ENCODE data around the gene FBXO2.

FBXO2 gene, protein sequence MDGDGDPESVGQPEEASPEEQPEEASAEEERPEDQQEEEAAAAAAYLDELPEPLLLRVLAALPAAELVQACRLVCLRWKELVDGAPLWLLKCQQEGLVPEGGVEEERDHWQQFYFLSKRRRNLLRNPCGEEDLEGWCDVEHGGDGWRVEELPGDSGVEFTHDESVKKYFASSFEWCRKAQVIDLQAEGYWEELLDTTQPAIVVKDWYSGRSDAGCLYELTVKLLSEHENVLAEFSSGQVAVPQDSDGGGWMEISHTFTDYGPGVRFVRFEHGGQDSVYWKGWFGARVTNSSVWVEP

DNA sequence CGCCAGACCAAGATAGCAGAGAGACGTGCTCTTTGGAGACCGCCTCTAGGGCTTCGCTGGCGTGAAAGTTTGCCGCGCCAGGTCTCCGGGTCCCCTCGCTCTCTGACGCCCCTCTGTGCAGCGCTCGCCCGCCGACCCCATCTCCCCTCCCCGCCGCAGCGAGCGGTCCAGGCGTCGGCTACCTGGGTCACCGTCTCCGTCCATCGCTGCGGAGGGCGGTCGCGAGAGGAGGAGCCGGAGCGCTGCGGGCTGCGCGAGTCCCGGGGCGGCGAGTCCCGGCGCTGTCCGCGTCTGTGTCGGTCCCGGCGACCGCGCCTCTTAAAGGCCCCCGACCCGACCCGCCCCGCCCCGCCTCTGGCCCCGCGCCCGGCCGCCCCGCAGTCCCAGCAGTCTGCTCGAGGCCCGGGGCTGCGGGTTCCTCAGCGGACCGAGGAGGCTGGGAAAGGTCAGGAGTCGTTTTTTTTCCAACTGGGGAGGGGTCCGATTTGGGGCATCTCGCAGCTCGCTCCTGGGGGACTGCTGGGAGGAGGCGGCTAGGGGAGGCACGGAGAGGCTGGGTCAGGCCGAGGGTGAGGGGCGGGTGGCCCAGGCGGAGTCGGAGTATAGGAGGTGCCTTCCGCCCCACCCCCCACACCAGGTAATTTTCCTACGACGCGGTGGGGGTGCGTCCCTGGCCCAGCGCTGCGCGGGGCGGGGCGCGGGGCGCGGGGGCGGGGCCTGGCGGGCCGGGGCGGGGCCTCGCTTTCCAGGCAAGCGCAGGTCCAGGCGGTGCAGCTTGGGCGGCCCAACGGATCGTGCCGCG, at the start of gene FBXO2, which contains the start of gene FBXO44:
Gene FBXO2 (minus strand): TSS at position 293 of the 802 bp plus-strand sequence. CDS start 89 bp downstream, at position 204.
Gene FBXO44 (plus strand): TSS at position 741 of the 802 bp plus-strand sequence. CDS start 959 bp downstream, outside the sequence.
- Histone ChIP-seq H3K27me3 (ENCODE audit: control insufficient read depth, insufficient read depth, low read length) (peaks cover 24% of the 10 kb centered on the region), H3K9ac (ENCODE audit: low read length) (peak within 1 kb of the TSS; percentile 53), H3K4me1 (ENCODE audit: control insufficient read depth, insufficient read depth, low read length) (peaks cover 32% of the 10 kb centered on the region)

GRCh38 chr1:11703357-11704193, 49.3 kb upstream of the FBXO2 start:
- Histone ChIP-seq H3K4me3 (ENCODE audit: low read length) (no peak overlapping the region), H3K27me3 (ENCODE audit: control insufficient read depth, insufficient read depth, low read length) (peaks cover 29% of the 10 kb centered on the region), H3K4me1 (ENCODE audit: control insufficient read depth, insufficient read depth, low read length) (peaks cover 8% of the 10 kb centered on the region), H3K9ac (ENCODE audit: low read length) (no peak overlapping the region), H3K9me3 (ENCODE audit: control insufficient read depth, low read length) (no peaks in the 10 kb centered on the region), H3K36me3 (ENCODE audit: control insufficient read depth, insufficient read depth, low read length) (no peaks in the 10 kb centered on the region)

More for the DNA sequence above, at the start of gene FBXO2, which contains the start of gene FBXO44:
- Histone ChIP-seq H3K36me3 (ENCODE audit: control insufficient read depth, insufficient read depth, low read length) (no peaks in the 10 kb centered on the region), H3K4me3 (ENCODE audit: low read length) (no peak within 1 kb of the TSS), H3K9me3 (ENCODE audit: control insufficient read depth, low read length) (no peaks in the 10 kb centered on the region)

DNA sequence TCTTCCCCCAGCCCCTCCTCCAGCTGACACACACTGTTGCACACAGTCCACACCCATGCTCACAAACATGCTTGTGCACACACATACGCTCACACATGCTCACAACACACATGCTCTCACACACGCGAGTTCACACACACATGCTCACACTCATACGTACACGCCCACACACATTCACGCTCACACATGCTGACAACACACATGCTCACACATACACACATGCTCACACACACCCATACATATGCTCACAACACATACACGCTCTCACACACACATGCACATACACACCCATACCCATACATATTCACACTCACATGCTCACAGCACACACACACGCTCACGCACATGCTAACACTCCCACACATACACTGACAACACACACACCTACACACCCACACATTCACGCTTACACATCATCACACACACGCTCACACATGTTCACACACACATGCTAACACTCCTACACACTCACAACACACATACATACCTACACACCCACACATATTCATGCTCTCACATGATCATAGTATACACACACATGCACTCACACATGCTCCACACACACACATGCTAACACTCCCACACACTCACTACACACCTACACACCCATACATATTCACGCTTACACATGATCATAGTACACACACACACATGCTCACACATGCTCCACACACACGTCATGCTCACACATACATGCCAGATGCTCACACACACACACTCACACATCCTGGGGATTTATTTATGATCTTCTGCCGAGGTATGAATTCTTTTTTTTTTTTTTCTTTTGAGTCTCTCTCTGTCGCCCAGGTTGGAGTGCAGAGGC, 48.0 kb upstream of the FBXO2 start:
- Histone ChIP-seq H3K36me3 (ENCODE audit: control insufficient read depth, insufficient read depth, low read length) (no peaks in the 10 kb centered on the region), H3K9ac (ENCODE audit: low read length) (no peak overlapping the region), H3K4me3 (ENCODE audit: low read length) (no peak overlapping the region), H3K4me1 (ENCODE audit: control insufficient read depth, insufficient read depth, low read length) (no peaks in the 10 kb centered on the region), H3K9me3 (ENCODE audit: control insufficient read depth, low read length) (no peaks in the 10 kb centered on the region), H3K27me3 (ENCODE audit: control insufficient read depth, insufficient read depth, low read length) (peaks cover 29% of the 10 kb centered on the region)

DNA sequence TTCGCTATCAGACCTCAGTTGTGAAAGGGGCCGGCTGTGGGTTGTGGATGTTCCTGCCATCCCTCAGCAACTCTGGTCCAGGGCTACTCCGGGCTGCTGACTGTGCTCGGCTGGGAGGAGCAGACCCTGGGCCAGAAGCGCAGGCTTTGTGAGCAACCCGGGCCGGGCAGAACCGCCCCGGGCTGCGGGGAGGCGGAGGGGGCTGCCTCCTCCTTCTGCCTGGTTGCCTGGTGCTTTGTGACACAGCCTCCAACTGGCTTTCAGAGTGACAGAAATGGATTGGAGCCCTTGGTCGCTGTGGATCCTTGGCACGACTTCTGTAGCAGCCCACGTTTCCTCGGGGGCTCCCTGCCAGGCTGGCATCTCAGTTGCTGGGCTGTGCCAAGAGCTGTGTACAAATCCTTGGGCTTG, 47.3 kb upstream of the FBXO2 start:
- H3K36me3 ChIP-seq (ENCODE audit: control insufficient read depth, insufficient read depth, low read length) = no peaks in the 10 kb centered on the region
- H3K9ac ChIP-seq (ENCODE audit: low read length) = no peak overlapping the region
- H3K4me3 ChIP-seq (ENCODE audit: low read length) = no peak overlapping the region
- no peaks in the 10 kb centered on the region for H3K4me1 ChIP-seq (ENCODE audit: control insufficient read depth, insufficient read depth, low read length)
- peaks cover 29% of the 10 kb centered on the region for H3K27me3 ChIP-seq (ENCODE audit: control insufficient read depth, insufficient read depth, low read length)
- no peaks in the 10 kb centered on the region for H3K9me3 ChIP-seq (ENCODE audit: control insufficient read depth, low read length)

DNA sequence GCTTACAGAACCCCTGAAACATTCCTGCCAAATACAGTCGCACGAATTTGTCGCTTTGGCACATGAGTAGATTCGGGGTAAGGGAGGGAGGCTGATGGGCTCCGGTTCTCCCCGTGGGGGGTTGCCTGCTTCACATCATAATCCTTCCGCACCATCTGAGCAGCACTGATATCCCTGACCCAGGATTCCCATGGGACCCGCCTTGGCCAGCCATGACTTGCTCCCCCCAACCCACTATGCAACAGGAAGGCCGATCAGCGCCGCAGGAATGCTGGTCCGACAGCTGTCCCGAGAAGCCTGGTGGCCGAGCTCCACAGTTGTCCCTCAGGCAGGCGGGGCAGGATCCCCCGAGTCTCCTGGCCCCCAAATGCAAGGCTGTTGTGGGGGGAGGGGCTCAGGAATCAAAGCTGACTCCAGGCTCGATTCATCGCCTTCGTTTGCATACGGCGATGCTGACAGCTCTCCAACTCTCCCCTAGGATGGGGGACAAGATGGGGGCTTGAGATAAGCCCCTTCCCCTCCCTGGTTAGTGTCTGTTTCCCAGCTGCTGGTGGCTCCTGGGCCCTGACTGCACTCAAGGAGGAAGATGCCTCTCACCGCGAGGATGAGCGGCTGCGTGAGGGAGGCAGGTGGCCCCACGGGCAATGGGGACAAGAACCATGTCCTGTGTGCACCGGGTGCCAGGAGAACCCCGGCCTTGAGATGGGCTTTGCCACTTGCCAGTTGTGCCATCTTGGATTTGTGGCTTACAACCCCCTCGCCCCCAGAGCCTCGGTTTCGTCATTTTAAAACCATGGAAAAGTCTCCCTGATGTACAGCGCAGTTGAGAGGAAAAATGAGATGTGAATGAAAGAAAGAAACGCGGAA, 46.6 kb upstream of the FBXO2 start:
- Histone ChIP-seq H3K9me3 (ENCODE audit: control insufficient read depth, low read length) (no peaks in the 10 kb centered on the region), H3K4me1 (ENCODE audit: control insufficient read depth, insufficient read depth, low read length) (no peaks in the 10 kb centered on the region), H3K36me3 (ENCODE audit: control insufficient read depth, insufficient read depth, low read length) (no peaks in the 10 kb centered on the region), H3K27me3 (ENCODE audit: control insufficient read depth, insufficient read depth, low read length) (peaks cover 30% of the 10 kb centered on the region), H3K4me3 (ENCODE audit: low read length) (no peak overlapping the region), H3K9ac (ENCODE audit: low read length) (no peak overlapping the region)

DNA sequence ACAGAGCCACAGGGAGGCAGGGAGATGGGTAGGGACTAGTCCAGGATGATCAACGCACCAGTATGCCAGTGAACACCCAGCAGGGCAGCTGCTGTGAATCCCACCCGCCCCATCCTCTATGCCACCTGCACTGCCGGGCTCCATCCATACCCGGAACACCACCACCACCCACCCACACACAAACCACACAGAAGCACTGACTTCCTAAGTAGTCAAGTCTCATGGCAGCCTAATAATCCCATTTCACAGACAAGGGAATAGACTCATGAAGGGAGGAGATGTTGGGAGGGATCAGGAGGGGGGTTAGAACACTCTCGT, 43.6 kb upstream of the FBXO2 start:
- H3K36me3 ChIP-seq (ENCODE audit: control insufficient read depth, insufficient read depth, low read length) = no peaks in the 10 kb centered on the region
- H3K27me3 ChIP-seq (ENCODE audit: control insufficient read depth, insufficient read depth, low read length) = peaks cover 39% of the 10 kb centered on the region
- H3K9ac ChIP-seq (ENCODE audit: low read length) = no peak overlapping the region
- H3K9me3 ChIP-seq (ENCODE audit: control insufficient read depth, low read length) = no peaks in the 10 kb centered on the region
- H3K4me1 ChIP-seq (ENCODE audit: control insufficient read depth, insufficient read depth, low read length) = no peaks in the 10 kb centered on the region
- no peak overlapping the region for H3K4me3 ChIP-seq (ENCODE audit: low read length)

- Histone ChIP-seq H3K4me1 (ENCODE audit: control insufficient read depth, insufficient read depth, low read length) (no peaks in the 10 kb centered on the region), H3K27me3 (ENCODE audit: control insufficient read depth, insufficient read depth, low read length) (peaks cover 44% of the 10 kb centered on the region), H3K36me3 (ENCODE audit: control insufficient read depth, insufficient read depth, low read length) (no peaks in the 10 kb centered on the region), H3K9me3 (ENCODE audit: control insufficient read depth, low read length) (no peaks in the 10 kb centered on the region), H3K4me3 (ENCODE audit: low read length) (no peak overlapping the region), H3K9ac (ENCODE audit: low read length) (no peak overlapping the region)
Observed at GRCh38 chr1:11697188-11697892, 43.1 kb upstream of the FBXO2 start.

DNA sequence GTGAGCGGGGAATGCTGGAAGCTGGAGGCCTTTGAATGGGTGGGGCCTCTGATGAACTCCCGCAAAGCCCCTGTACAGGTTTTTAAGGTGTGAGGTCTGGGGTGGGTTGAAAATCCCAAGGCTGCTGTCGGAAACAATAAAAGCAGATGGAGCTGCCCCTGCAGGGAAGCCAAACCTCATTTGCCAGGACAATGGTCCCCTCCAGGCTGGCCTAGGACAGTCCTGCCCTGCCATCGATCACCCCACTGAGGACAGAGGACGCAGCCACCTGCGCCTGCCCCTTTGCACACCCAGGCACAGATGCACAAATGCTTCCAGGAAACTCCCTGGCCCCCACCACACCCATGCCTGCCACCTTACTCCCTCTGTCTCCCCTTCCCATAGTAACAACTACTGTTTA, 41.6 kb upstream of the FBXO2 start:
- Histone ChIP-seq H3K9ac (ENCODE audit: low read length) (no peak overlapping the region), H3K36me3 (ENCODE audit: control insufficient read depth, insufficient read depth, low read length) (no peaks in the 10 kb centered on the region), H3K9me3 (ENCODE audit: control insufficient read depth, low read length) (no peaks in the 10 kb centered on the region), H3K27me3 (ENCODE audit: control insufficient read depth, insufficient read depth, low read length) (peaks cover 42% of the 10 kb centered on the region), H3K4me3 (ENCODE audit: low read length) (no peak overlapping the region), H3K4me1 (ENCODE audit: control insufficient read depth, insufficient read depth, low read length) (peaks cover 1% of the 10 kb centered on the region)

DNA sequence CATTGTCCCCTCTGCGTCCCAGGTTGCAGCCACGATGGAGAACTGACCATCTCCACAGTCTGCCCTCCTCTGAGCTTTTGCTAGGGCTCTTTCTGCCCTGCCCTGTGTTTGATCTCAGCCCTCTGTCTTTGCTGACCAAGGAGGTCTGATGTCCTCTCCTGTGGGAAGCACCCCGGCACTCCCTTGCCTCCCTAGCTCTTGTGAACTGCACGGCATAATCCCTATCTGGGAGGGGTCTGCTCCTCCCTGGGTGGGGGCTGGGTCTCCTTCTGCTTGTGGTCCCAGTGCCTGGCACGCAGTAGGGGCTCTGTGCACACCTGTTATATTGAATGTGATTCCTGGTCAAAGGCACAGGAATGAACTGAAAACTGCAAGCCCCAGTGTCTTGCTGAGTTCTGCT, 39.7 kb upstream of the FBXO2 start:
- no peak overlapping the region for H3K4me3 ChIP-seq (ENCODE audit: low read length)
- peaks cover 6% of the 10 kb centered on the region for H3K4me1 ChIP-seq (ENCODE audit: control insufficient read depth, insufficient read depth, low read length)
- no peaks in the 10 kb centered on the region for H3K9me3 ChIP-seq (ENCODE audit: control insufficient read depth, low read length)
- H3K9ac ChIP-seq (ENCODE audit: low read length) = no peak overlapping the region
- H3K36me3 ChIP-seq (ENCODE audit: control insufficient read depth, insufficient read depth, low read length) = no peaks in the 10 kb centered on the region
- H3K27me3 ChIP-seq (ENCODE audit: control insufficient read depth, insufficient read depth, low read length) = peaks cover 57% of the 10 kb centered on the region

GRCh38 chr1:11693024-11693590, 38.9 kb upstream of the FBXO2 start:
- H3K9me3 ChIP-seq (ENCODE audit: control insufficient read depth, low read length) = no peaks in the 10 kb centered on the region
- peaks cover 6% of the 10 kb centered on the region for H3K4me1 ChIP-seq (ENCODE audit: control insufficient read depth, insufficient read depth, low read length)
- H3K27me3 ChIP-seq (ENCODE audit: control insufficient read depth, insufficient read depth, low read length) = peaks cover 60% of the 10 kb centered on the region
- H3K9ac ChIP-seq (ENCODE audit: low read length) = no peak overlapping the region
- H3K4me3 ChIP-seq (ENCODE audit: low read length) = no peak overlapping the region
- no peaks in the 10 kb centered on the region for H3K36me3 ChIP-seq (ENCODE audit: control insufficient read depth, insufficient read depth, low read length)

Measured in mucosa of stomach (tissue), 1 donor.